Pancreas (tissue), 10 donors: Measurements from ENCODE around the gene TOM1L1. TPM values are rescaled to one million over a fixed set of nuclear protein-coding genes. Genes with fewer than 3 reads are reported as not detected.
A peak's percentile ranks its signal among the peaks of the same experiment; 100 is the strongest.

Experiments used
- ATAC-seq, 4 donors: fragments of 200-7000 bp; cut with Tn5 transposase; one replicate each; pipeline versions ENCODE4 v1.8.0 to v1.9.1; 2020; ENCODE audit warnings: mild to moderate bottlenecking in 4 of 4, moderate library complexity in 4 of 4
- DNase-seq, 6 donors: peaks; one replicate each; pipeline ENCODE4 v3.0.0-alpha.2; 2020
- FAIRE-seq: peaks from 2 replicates; lab custom pipeline; 2012; peaks lifted over from hg19 to GRCh38; lab: Jason Lieb, UNC
- H3K27ac ChIP-seq, 4 donors: fragments of 200-600 bp; sonication (generic); 1 replicate in 3 of 4; 2 replicates in 1 of 4; pipeline versions ENCODE4 v1.5.0 to v1.8.0; 2020
- H3K27me3 ChIP-seq, 4 donors: fragments of 200-600 bp; one replicate each; pipeline ENCODE4 v1.8.0; 2021
- H3K36me3 ChIP-seq, 3 donors: fragments of 200-600 bp; sonication (generic) in 1 of 3; one replicate each; pipeline versions ENCODE4 v1.5.0 to v1.8.0; 2020 to 2021
- H3K4me1 ChIP-seq, 3 donors: fragments of 200-600 bp; one replicate each; pipeline ENCODE4 v1.8.0; 2021
- H3K4me3 ChIP-seq, 4 donors: fragments of 200-600 bp; sonication (generic) in 2 of 4; one replicate each; pipeline versions ENCODE4 v1.5.0 to v1.8.0; 2020 to 2021
- H3K9me3 ChIP-seq, 4 donors: fragments of 200-600 bp; one replicate each; pipeline ENCODE4 v1.8.0; 2021
- WGBS, 2 donors: extraction: QIAGEN DNeasy Blood & Tissue Kit; methylation state at CpG; one replicate each; pipeline ENCODE4 v1.1.7; 2013; 5-methylcytosine and 5-hydroxymethylcytosine counted together
- intact Hi-C, 3 donors: fragments of 100-400 bp; cut with DNase I; formaldehyde crosslinking; loops; one replicate each; pipeline versions ENCODE4 v1.11.1 to v1.14.2; 2022
- polyA plus RNA-seq, 2 donors: library from polyadenylated mRNA; stranded (reverse); fragments of 200-250 nt; gene quantifications; one replicate each; pipeline ENCODE4 v1.2.3, GENCODE V29; 2013
- total RNA-seq, 6 donors: library from RNA; stranded (reverse); fragmentation: NEBNext Ultra II Directional in 4 of 6; extraction: Animal tissue kit (Norgen Biotek cat#: 25700) in 4 of 6; gene quantifications; one replicate each; pipeline versions ENCODE4 v1.2.1 to v1.2.4, GENCODE V29; 2021 to 2023
- TF ChIP-seq, protein P1 (sequence below), 4 donors: fragments of 200-600 bp; sonication (generic) in 3 of 4; IDR thresholded peaks; one replicate each; pipeline versions ENCODE4 v1.5.0 to v1.8.0; 2021; ENCODE audit warnings: antibody characterized with exemption in 4 of 4
- donor health status: healthy with polysubstance abuse.
- donor health status: DM: no; HTN: no; CAD: no; lungs with moderate emphysema.
- donor health status: DM: no; HTN: no; CAD: no.
- donor health status: control.
- donor health status: control.
- donor health status: Bipolar disorder and iron deficiency.
- donor health status: DM: yes; HTN: yes; CAD: no.
- donor health status: DM: no; HTN: no; CAD: no.
- donor health status: DM: no; HTN: no; CAD: no.
- donor health status: DM: yes; HTN: yes; CAD: no.

Gene TOM1L1
- total and polyA plus RNA-seq, 8 donors, result 14.2 to 39.0 (median 31.8) TPM

DNA sequence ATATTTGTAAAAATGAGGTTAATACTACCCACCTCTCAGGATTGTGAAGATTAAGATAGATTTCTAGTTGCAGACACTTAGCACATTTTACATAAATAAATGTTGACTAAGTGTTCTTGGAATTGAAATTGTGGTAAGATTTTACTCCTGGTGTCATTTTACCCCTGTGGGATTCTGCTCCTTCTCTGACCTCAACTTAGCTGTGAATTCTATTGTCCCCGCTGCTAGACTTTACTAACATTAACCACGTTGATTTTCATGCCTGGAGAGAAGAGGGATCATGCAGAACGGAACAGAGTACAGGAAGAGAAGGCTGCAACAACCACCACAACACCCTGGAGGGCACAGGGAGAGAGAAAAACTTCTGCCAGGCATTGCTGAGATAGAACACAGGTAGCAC lies 2.1 kb upstream of the TOM1L1 start:
- TF ChIP-seq, protein P1, sequence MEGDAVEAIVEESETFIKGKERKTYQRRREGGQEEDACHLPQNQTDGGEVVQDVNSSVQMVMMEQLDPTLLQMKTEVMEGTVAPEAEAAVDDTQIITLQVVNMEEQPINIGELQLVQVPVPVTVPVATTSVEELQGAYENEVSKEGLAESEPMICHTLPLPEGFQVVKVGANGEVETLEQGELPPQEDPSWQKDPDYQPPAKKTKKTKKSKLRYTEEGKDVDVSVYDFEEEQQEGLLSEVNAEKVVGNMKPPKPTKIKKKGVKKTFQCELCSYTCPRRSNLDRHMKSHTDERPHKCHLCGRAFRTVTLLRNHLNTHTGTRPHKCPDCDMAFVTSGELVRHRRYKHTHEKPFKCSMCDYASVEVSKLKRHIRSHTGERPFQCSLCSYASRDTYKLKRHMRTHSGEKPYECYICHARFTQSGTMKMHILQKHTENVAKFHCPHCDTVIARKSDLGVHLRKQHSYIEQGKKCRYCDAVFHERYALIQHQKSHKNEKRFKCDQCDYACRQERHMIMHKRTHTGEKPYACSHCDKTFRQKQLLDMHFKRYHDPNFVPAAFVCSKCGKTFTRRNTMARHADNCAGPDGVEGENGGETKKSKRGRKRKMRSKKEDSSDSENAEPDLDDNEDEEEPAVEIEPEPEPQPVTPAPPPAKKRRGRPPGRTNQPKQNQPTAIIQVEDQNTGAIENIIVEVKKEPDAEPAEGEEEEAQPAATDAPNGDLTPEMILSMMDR (IDR thresholded peaks at IDR 0.05), result no peak
- WGBS, 2 donors, result 76 to 91% methylated on average over 3 of the region's 3 CpGs

DNA sequence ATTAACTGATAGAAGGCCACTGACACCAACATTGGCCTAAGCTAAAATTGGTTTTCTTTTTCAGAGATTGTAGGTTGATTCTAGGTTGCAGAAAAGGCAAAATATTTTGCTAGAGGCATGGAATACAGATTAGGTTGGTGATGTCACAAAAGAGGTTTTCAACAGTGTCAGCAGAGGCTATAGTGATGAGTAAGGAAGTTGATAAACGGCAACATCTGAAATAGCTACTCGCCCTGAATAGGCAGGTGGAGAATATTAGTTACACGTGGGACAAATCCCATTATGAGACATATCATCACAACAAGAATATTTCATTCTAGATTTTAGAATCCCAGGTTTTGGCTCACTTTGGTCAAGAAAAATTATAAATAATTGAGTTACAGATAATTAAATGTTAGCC lies 1.5 kb upstream of the TOM1L1 start:
- no peak overlapping the region for H3K4me3 ChIP-seq
- H3K27ac ChIP-seq, result no peak overlapping the region
- DNase-seq (no peak), ATAC-seq (no peak), FAIRE-seq (no peak)
- no peaks in the 10 kb centered on the region for H3K9me3 ChIP-seq
- intact Hi-C loops, result no loop called here
- H3K36me3 ChIP-seq, result no peaks in the 10 kb centered on the region
- WGBS, 2 donors, result 82 to 86% methylated on average over 3 of the region's 3 CpGs
- TF ChIP-seq, protein P1 (IDR thresholded peaks at IDR 0.05), result no peak
- no peaks in the 10 kb centered on the region for H3K27me3 ChIP-seq
- peaks cover 0 to 8% (median 7%) of the 10 kb centered on the region in 3 donors for H3K4me1 ChIP-seq

More for the DNA sequence above, 2.1 kb upstream of the TOM1L1 start:
- Histone ChIP-seq H3K27me3 (no peaks in the 10 kb centered on the region), H3K4me1 (peaks cover 0 to 2% (median under 1%) of the 10 kb centered on the region in 3 donors), H3K4me3 (no peak overlapping the region), H3K9me3 (no peaks in the 10 kb centered on the region), H3K27ac (no peak overlapping the region), H3K36me3 (no peaks in the 10 kb centered on the region)
- no peak for ATAC-seq
- intact Hi-C loops, result no loop called here
- DNase-seq, result no peak
- no peak for FAIRE-seq

DNA sequence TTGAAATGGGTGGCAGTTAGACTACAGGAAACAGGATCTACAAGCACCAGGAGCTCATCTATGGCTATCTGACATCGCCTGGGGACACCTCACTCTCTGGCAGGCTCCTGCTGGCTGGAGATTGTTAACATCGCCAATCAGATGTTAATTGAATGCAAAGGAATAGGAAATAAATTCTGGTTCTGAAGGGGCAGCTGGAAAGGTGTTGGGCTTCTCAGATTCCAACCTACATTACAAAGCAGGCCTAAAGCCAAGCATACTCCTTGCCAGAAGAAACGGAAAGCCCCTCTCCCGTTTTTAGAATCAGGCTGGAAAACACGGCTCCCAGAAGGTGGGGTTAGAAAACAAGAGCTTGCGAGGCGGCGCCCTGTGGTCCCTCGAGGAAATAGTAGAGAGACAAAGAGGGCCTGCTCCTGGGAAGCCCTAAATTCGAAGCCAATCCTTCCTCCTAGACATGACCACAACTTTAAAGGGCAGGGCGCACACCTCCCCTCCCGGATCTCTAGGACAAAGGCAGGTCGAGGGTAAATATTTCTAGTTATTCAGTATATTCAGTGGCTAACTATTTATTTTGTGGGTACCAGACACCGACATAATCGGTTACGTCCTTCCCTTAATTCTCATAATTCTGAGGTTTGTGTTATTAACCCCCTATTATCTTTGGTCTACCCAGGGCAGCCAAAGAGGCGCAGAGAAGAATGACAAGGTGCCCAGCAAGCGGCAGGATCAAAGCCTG lies 763 bp upstream of the TOM1L1 start:
- WGBS, 2 donors, result 8 to 16% methylated on average over 18 of the region's 18 CpGs
- Histone ChIP-seq H3K36me3 (no peaks in the 10 kb centered on the region), H3K27ac (peak overlapping the region in 3 of 4 donors; percentile 73 to 83 (median 74)), H3K4me1 (peaks cover 0 to 13% (median 9%) of the 10 kb centered on the region in 3 donors), H3K27me3 (no peaks in the 10 kb centered on the region), H3K4me3 (peak overlapping the region; percentile 37 to 58 (median 50)), H3K9me3 (no peaks in the 10 kb centered on the region)
- DNase-seq (peak in 2 of 6 donors; percentile 21 to 22), FAIRE-seq (no peak), ATAC-seq (peak in 2 of 4 donors; percentile 3 to 6)
- intact Hi-C loops, result no loop called here
- TF ChIP-seq, protein P1 (IDR thresholded peaks at IDR 0.05), result no peak

DNA sequence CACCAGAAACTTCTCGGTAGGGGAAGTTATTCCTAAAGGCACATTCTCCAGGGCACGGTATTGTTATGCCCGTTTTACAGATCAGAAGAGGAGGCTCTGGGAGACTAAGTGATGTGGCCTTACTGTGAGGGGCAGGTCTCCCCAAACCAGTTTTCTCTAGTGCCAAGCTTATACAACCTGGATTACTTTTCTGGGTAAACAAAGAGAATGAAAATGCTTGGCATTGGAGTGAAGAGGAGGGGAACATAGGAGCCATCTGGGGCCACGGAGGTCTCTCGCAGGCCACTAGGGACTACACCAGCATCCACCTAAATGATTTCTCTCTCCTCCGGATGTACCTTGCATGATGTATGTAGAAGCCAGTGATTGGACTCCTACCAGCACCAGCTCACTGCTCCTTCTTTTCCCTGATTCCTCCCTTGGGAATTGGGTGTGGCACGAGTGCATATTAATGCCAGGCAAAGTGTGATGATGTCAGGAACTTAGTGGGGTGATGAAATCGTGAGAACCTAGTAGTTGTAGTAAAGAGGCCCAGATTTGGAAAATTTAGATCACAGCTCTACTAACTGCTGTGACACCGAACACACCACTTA lies 674 bp downstream of the TOM1L1 start:
- intact Hi-C loops, result no loop called here
- H3K4me1 ChIP-seq, result peaks cover 0 to 13% (median 9%) of the 10 kb centered on the region in 3 donors
- WGBS, 2 donors, result 16 to 18% methylated on average over 9 of the region's 9 CpGs
- H3K27ac ChIP-seq, result peak overlapping the region in 3 of 4 donors; percentile 73 to 83 (median 74)
- TF ChIP-seq, protein P1 (IDR thresholded peaks at IDR 0.05), result no peak
- H3K36me3 ChIP-seq, result no peaks in the 10 kb centered on the region
- no peaks in the 10 kb centered on the region for H3K27me3 ChIP-seq
- H3K4me3 ChIP-seq, result peak overlapping the region; percentile 37 to 58 (median 50)
- H3K9me3 ChIP-seq, result no peaks in the 10 kb centered on the region
- peak in 2 of 6 donors; percentile 5 to 12 for DNase-seq
- ATAC-seq, result peak; percentile 13 to 19 (median 14)
- no peak for FAIRE-seq
